ENCODE data around the gene RNF223. TPM values are rescaled to one million over a fixed set of nuclear protein-coding genes. Genes with fewer than 3 reads are reported as not detected.
"Not testable (repeated sequence)": the region's sequence is repeated elsewhere in the genome, so short reads cannot be mapped to it uniquely, and the experiment has no call there.

The RNF223 gene
- total RNA-seq, 6 donors from 2014 or later: 1.0 to 2.4 (median 1.8) TPM

- ATAC-seq (ENCODE audit: low FRiP score in 2 of 2) (no peak), DNase-seq (no peak)
- Histone ChIP-seq H3K4me3 (no peak overlapping the region), H3K36me3 (no peaks in the 10 kb centered on the region), H3K27me3 (no peaks in the 10 kb centered on the region), H3K9me3 (no peaks in the 10 kb centered on the region), H3K4me1 (no peaks in the 10 kb centered on the region), H3K27ac (no peak overlapping the region)
- WGBS, 2 donors: 78 to 87% methylated on average over 4 of the region's 4 CpGs
- TF ChIP-seq POLR2A (IDR thresholded peaks at IDR 0.05): no peak
These were observed 25.5 kb upstream of the RNF223 start for GRCh38 chr1:1099506-1100183.

DNA sequence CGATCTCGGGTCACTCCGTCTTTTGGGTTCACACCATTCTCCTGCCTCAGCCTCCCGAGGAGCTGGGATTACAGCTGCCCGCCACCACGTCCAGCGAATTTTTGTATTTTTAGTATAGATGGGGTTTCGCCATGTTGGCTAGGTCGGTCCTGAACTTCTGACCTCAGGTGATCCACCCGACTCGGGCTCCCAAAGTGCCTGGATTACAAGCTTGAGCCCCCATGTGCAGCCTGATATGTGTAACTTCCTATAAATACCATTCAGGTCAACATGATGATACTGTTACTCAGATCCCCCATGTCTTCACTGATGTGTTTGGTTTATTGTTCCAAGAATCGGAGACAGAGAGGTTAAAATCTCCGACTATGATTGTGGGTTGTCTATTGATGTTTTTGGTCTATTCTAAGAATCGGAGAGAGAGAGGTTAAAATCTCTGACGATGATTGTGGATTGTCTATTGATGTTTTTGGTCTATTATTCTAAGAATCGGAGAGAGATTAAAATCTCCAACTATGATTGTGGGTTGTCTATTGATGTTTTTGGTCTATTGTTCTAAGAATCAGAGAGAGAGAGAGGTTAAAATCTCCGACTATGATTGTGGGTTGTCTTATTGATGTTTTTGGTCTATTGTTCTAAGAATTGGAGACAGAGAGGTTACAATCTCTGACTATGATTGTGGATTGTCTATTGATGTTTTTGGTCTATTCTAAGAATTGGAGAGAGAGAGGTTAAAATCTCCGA lies 24.7 kb upstream of the RNF223 start:
- no peaks in the 10 kb centered on the region for H3K9me3 ChIP-seq
- no peak for ATAC-seq (ENCODE audit: low FRiP score in 2 of 2)
- H3K4me1 ChIP-seq: no peaks in the 10 kb centered on the region
- DNase-seq: no peak
- H3K27ac ChIP-seq: no peak overlapping the region
- TF ChIP-seq POLR2AphosphoS5 (IDR thresholded peaks at IDR 0.05) (no peak), POLR2A (IDR thresholded peaks at IDR 0.05) (no peak), EP300 (IDR thresholded peaks at IDR 0.05) (no peak)
- TF ChIP-seq, protein P1, sequence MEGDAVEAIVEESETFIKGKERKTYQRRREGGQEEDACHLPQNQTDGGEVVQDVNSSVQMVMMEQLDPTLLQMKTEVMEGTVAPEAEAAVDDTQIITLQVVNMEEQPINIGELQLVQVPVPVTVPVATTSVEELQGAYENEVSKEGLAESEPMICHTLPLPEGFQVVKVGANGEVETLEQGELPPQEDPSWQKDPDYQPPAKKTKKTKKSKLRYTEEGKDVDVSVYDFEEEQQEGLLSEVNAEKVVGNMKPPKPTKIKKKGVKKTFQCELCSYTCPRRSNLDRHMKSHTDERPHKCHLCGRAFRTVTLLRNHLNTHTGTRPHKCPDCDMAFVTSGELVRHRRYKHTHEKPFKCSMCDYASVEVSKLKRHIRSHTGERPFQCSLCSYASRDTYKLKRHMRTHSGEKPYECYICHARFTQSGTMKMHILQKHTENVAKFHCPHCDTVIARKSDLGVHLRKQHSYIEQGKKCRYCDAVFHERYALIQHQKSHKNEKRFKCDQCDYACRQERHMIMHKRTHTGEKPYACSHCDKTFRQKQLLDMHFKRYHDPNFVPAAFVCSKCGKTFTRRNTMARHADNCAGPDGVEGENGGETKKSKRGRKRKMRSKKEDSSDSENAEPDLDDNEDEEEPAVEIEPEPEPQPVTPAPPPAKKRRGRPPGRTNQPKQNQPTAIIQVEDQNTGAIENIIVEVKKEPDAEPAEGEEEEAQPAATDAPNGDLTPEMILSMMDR (IDR thresholded peaks at IDR 0.05): no peak
- H3K27me3 ChIP-seq: no peaks in the 10 kb centered on the region
- WGBS, 2 donors: 83 to 93% methylated on average over 18 of the region's 18 CpGs
- H3K36me3 ChIP-seq: no peaks in the 10 kb centered on the region
- H3K4me3 ChIP-seq: no peak overlapping the region

DNA sequence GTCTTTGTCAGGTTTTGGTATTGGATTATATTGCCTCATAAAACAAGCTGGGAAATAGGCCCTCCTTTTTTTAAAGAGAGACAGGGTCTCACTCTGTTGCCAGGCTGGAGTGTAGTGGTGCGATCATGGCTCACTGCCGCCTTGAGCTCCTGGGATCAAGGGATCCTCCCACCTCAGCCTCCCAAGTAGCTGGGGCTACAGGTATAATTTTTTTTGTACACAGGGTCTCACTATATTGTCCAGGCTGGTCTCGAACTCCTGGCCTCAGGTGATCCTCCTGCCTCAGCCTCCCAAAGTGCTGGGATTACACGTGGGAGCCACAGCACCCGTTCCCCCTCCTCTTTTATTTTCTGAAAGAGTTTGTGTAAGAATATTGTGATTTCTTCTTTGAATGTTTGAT lies 22.0 kb upstream of the RNF223 start:
- not testable (repeated sequence) for H3K27me3 ChIP-seq; H3K4me3 ChIP-seq; H3K27ac ChIP-seq; H3K36me3 ChIP-seq; ATAC-seq (ENCODE audit: low FRiP score in 2 of 2); H3K9me3 ChIP-seq; DNase-seq; H3K4me1 ChIP-seq
- WGBS, 2 donors: 97% methylated on average over 3 to 5 of the region's 5 CpGs

- TF ChIP-seq POLR2A (IDR thresholded peaks at IDR 0.05) (no peak), POLR2AphosphoS5 (IDR thresholded peaks at IDR 0.05) (no peak), EP300 (IDR thresholded peaks at IDR 0.05) (no peak)
- TF ChIP-seq, protein P1 (IDR thresholded peaks at IDR 0.05): no peak
- no peak for ATAC-seq (ENCODE audit: low FRiP score in 2 of 2)
- no peaks in the 10 kb centered on the region for H3K27me3 ChIP-seq
These were observed 20.9 kb upstream of the RNF223 start for GRCh38 chr1:1094981-1095380.

DNA sequence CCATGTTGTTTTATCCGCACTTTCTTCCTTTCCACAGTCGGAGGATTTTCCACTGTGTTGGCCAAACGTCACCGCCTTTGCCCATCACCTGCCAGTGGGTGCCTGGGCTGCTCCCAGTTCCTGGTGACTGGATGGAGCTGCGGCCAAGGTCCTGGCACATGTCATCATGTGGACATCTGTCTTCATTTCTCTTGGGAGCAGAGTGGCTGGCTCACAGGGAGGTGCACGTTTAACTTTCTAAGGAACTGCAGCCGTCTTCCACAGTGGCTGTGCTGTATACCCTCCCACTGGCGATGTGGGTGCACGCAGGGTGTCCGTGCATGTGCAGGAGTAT lies 19.5 kb upstream of the RNF223 start:
- no peaks in the 10 kb centered on the region for H3K9me3 ChIP-seq
- ATAC-seq (ENCODE audit: low FRiP score in 2 of 2): no peak
- DNase-seq: no peak
- H3K4me1 ChIP-seq: no peaks in the 10 kb centered on the region
- 93 to 96% methylated on average over 10 of the region's 10 CpGs for WGBS, 2 donors
- H3K27ac ChIP-seq: no peak overlapping the region
- no peaks in the 10 kb centered on the region for H3K27me3 ChIP-seq
- H3K36me3 ChIP-seq: peaks cover 0 to 7% (median 0%) of the 10 kb centered on the region in 4 donors
- TF ChIP-seq, protein P1 (IDR thresholded peaks at IDR 0.05): no peak
- TF ChIP-seq POLR2AphosphoS5 (IDR thresholded peaks at IDR 0.05) (no peak), EP300 (IDR thresholded peaks at IDR 0.05) (no peak), POLR2A (IDR thresholded peaks at IDR 0.05) (no peak)
- H3K4me3 ChIP-seq: no peak overlapping the region

More at GRCh38 chr1:1094981-1095380, 20.9 kb upstream of the RNF223 start:
- H3K4me3 ChIP-seq: no peak overlapping the region
- H3K9me3 ChIP-seq: no peaks in the 10 kb centered on the region
- H3K4me1 ChIP-seq: no peaks in the 10 kb centered on the region
- 88 to 93% methylated on average over 7 of the region's 7 CpGs for WGBS, 2 donors
- DNase-seq: no peak
- H3K27ac ChIP-seq: no peak overlapping the region
- peaks cover 0 to 3% (median 0%) of the 10 kb centered on the region in 4 donors for H3K36me3 ChIP-seq
